KMS-11 (cell line): ENCODE measurements around the gene EPB41L1.
A peak's percentile ranks its signal among the peaks of the same experiment; 100 is the strongest.

Experiments
- H2AFZ ChIP-seq: fragments of 200-600 bp; sonication (generic); 2 replicates; pipeline ENCODE4 v1.6.1; 2016; ENCODE audit warnings: antibody characterized with exemption, mixed run types, low read depth
- H3K27ac ChIP-seq: fragments of 200-600 bp; sonication (generic); 2 replicates; pipeline ENCODE4 v1.6.1; 2016; ENCODE audit warnings: mild to moderate bottlenecking, mixed run types
- H3K27me3 ChIP-seq: fragments of 200-600 bp; sonication (generic); 2 replicates; pipeline ENCODE4 v1.6.1; 2017; ENCODE audit warnings: mild to moderate bottlenecking, low read depth, mixed run types, moderate library complexity; ENCODE audit not compliant: insufficient read depth
- H3K36me3 ChIP-seq: fragments of 200-600 bp; sonication (generic); 2 replicates; pipeline ENCODE4 v1.6.1; 2017; ENCODE audit warnings: mild to moderate bottlenecking, mixed run types; ENCODE audit not compliant: insufficient read depth
- H3K4me1 ChIP-seq: fragments of 200-600 bp; sonication (generic); 2 replicates; pipeline ENCODE4 v1.6.1; 2016; ENCODE audit warnings: mild to moderate bottlenecking, low read depth, mixed run types; ENCODE audit not compliant: poor library complexity, severe bottlenecking
- H3K4me2 ChIP-seq: fragments of 200-600 bp; sonication (generic); 2 replicates; pipeline ENCODE4 v1.7.0; 2016; ENCODE audit warnings: mild to moderate bottlenecking, mixed run types
- H3K4me3 ChIP-seq: fragments of 200-600 bp; sonication (generic); IDR thresholded peaks from 2 replicates; pipeline ENCODE4 v1.6.1; 2017; ENCODE audit warnings: low read depth, low read length, mixed read lengths; ENCODE audit not compliant: insufficient read depth
- H3K79me2 ChIP-seq: fragments of 200-600 bp; sonication (generic); 2 replicates; pipeline ENCODE4 v1.6.1; 2016; ENCODE audit warnings: low read depth, mixed run types; ENCODE audit not compliant: insufficient read depth
- H3K9ac ChIP-seq: fragments of 200-600 bp; sonication (generic); 2 replicates; pipeline ENCODE4 v1.6.1; 2016; ENCODE audit warnings: mild to moderate bottlenecking, mixed run types
- H4K20me1 ChIP-seq: fragments of 200-600 bp; sonication (generic); 2 replicates; pipeline ENCODE4 v1.6.1; 2016; ENCODE audit warnings: mild to moderate bottlenecking, mixed run types; ENCODE audit not compliant: insufficient read depth
- TF ChIP-seq, protein P1 (sequence below): fragments of 200-600 bp; sonication (generic); conservative IDR thresholded peaks from 2 replicates; pipeline ENCODE4 v1.6.1; 2017; ENCODE audit warnings: low read depth, mild to moderate bottlenecking, antibody characterized with exemption, low read length, moderate library complexity, mixed read lengths

The EPB41L1 gene

GRCh38 chr20:36236786-36237121 is 82.2 kb downstream of the EPB41L1 start:
- Histone ChIP-seq H2AFZ (peak overlapping the region; percentile 100), H3K4me3 (peak overlapping the region; percentile 41)

DNA sequence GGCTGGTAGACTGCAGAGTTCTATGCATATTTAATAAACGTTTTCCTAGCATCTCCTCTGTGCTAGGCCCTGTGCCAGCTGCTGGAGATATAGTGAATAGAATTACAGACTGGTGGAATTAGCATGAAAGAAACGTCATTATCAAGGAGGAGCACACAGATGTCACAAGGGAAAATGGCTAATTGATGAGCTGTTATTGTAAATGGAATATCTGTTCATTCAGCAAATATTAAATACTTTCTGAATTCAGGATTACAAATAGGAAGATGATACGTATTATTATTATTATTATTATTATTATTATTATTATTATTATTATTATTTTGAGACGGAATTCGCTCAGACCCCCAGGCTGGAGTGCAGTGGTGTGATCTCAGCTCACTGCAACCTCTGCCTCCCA is 82.9 kb downstream of the EPB41L1 start:
- Histone ChIP-seq H3K27me3 (no peaks in the 10 kb centered on the region), H3K4me2 (peak overlapping the region; percentile 99), H3K4me3 (no peak overlapping the region), H2AFZ (no peak overlapping the region), H4K20me1 (0 out of 2 replicates have a peak, but pooled peaks cover 6% of the 10 kb centered on the region), H3K9ac (peak overlapping the region; percentile 88; the same call in 1 of the 2 replicates), H3K36me3 (peaks cover 15% of the 10 kb centered on the region), H3K4me1 (peaks cover 28% of the 10 kb centered on the region), H3K79me2 (peaks cover 62% of the 10 kb centered on the region), H3K27ac (no peak overlapping the region)
- TF ChIP-seq, protein P1, sequence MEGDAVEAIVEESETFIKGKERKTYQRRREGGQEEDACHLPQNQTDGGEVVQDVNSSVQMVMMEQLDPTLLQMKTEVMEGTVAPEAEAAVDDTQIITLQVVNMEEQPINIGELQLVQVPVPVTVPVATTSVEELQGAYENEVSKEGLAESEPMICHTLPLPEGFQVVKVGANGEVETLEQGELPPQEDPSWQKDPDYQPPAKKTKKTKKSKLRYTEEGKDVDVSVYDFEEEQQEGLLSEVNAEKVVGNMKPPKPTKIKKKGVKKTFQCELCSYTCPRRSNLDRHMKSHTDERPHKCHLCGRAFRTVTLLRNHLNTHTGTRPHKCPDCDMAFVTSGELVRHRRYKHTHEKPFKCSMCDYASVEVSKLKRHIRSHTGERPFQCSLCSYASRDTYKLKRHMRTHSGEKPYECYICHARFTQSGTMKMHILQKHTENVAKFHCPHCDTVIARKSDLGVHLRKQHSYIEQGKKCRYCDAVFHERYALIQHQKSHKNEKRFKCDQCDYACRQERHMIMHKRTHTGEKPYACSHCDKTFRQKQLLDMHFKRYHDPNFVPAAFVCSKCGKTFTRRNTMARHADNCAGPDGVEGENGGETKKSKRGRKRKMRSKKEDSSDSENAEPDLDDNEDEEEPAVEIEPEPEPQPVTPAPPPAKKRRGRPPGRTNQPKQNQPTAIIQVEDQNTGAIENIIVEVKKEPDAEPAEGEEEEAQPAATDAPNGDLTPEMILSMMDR: no peak

More at GRCh38 chr20:36236786-36237121, 82.2 kb downstream of the EPB41L1 start:
- Histone ChIP-seq H4K20me1 (0 out of 2 replicates have a peak, but pooled peaks cover 6% of the 10 kb centered on the region), H3K4me1 (peaks cover 28% of the 10 kb centered on the region), H3K4me2 (peak overlapping the region; percentile 99), H3K9ac (peak overlapping the region; percentile 88), H3K79me2 (peaks cover 55% of the 10 kb centered on the region), H3K27ac (peak overlapping the region; percentile 70), H3K36me3 (peaks cover 15% of the 10 kb centered on the region), H3K27me3 (no peaks in the 10 kb centered on the region)
- TF ChIP-seq, protein P1: no peak

DNA sequence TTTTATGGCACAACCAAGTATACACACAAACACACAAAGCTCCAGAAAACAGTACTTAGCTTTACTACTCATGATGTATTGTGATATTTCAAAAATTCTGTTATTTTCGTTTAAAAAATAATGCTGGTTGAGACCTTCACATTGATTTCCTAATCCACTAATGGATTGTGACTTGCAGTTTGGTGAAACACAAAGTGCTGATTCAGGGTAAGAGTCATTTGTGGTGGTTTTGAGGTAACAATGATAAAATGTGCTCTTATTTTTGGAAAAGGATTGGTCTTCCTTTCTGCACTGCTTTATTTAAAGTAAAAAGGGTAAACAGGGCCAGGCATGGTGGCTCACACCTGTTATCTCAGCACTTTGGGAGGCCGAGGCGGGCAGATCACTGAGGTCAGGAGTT is 83.6 kb downstream of the EPB41L1 start:
- H4K20me1 ChIP-seq: 0 out of 2 replicates have a peak, but pooled peaks cover 6% of the 10 kb centered on the region
- no peak overlapping the region for H2AFZ ChIP-seq
- no peaks in the 10 kb centered on the region for H3K27me3 ChIP-seq
- H3K4me1 ChIP-seq: peaks cover 28% of the 10 kb centered on the region
- peaks cover 15% of the 10 kb centered on the region for H3K36me3 ChIP-seq
- no peak overlapping the region for H3K9ac ChIP-seq
- TF ChIP-seq, protein P1: no peak
- no peak overlapping the region for H3K4me3 ChIP-seq
- peaks cover 68% of the 10 kb centered on the region for H3K79me2 ChIP-seq
- peak overlapping the region; percentile 35; the same call in 1 of the 2 replicates for H3K4me2 ChIP-seq
- no peak overlapping the region for H3K27ac ChIP-seq

DNA sequence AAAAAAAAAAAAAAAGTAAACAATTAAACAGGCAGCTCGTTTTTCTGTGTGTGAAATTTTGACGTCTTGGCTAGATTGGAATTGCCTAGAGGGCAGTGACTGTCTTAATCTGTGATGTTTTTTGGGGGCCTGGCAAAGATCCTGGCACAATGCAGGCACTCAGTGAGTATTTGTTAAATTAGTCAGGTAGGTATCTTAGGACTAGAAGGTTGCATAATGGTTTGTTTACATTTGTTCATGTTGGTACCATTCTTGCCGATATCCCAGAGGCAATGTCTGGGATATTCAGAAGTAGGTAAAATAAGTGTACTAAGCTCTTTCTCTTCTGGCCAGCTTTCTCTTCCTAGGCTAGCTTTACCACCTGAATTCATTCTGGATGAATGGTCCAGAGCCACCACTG is 84.2 kb downstream of the EPB41L1 start:
- no peak overlapping the region for H3K27ac ChIP-seq
- H4K20me1 ChIP-seq: 0 out of 2 replicates have a peak, but pooled peaks cover 6% of the 10 kb centered on the region
- H3K79me2 ChIP-seq: peaks cover 72% of the 10 kb centered on the region
- no peak overlapping the region for H3K4me2 ChIP-seq
- H2AFZ ChIP-seq: no peak overlapping the region
- H3K27me3 ChIP-seq: no peaks in the 10 kb centered on the region
- TF ChIP-seq, protein P1: no peak
- no peak overlapping the region for H3K9ac ChIP-seq
- peaks cover 28% of the 10 kb centered on the region for H3K4me1 ChIP-seq
- peaks cover 15% of the 10 kb centered on the region for H3K36me3 ChIP-seq
- no peak overlapping the region for H3K4me3 ChIP-seq
